LNCAP (cell line): ENCODE results near the gene PIP4K2C.

Source experiments
- TF ChIP-seq, protein P1 (sequence below): fragments of 450-650 bp; IDR thresholded peaks from 2 replicates; pipeline ENCODE4 v1.5.1; 2017; ENCODE audit warnings: mild to moderate bottlenecking

Gene PIP4K2C

DNA sequence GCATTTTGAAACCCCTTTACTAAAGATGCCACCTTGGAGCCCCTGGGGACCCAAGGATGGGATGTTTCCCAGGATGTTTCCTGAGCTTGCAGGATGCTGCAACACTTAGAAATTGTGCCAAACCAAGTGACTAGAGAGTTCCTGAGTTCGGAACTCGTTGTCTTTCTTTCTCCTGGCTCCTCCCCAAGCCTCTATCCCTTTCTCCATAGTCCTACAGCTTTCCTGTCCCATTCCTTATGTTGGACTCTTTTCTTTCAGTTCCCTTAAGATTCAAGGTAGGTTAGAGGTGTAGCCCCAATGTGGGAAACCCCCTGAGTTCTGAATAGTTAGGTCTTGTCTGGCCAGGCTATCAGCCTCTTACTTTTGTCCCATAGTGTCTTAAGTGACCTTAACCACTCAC lies 42.5 kb upstream of the PIP4K2C start:
- TF ChIP-seq, protein P1, sequence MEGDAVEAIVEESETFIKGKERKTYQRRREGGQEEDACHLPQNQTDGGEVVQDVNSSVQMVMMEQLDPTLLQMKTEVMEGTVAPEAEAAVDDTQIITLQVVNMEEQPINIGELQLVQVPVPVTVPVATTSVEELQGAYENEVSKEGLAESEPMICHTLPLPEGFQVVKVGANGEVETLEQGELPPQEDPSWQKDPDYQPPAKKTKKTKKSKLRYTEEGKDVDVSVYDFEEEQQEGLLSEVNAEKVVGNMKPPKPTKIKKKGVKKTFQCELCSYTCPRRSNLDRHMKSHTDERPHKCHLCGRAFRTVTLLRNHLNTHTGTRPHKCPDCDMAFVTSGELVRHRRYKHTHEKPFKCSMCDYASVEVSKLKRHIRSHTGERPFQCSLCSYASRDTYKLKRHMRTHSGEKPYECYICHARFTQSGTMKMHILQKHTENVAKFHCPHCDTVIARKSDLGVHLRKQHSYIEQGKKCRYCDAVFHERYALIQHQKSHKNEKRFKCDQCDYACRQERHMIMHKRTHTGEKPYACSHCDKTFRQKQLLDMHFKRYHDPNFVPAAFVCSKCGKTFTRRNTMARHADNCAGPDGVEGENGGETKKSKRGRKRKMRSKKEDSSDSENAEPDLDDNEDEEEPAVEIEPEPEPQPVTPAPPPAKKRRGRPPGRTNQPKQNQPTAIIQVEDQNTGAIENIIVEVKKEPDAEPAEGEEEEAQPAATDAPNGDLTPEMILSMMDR, result no peak

DNA sequence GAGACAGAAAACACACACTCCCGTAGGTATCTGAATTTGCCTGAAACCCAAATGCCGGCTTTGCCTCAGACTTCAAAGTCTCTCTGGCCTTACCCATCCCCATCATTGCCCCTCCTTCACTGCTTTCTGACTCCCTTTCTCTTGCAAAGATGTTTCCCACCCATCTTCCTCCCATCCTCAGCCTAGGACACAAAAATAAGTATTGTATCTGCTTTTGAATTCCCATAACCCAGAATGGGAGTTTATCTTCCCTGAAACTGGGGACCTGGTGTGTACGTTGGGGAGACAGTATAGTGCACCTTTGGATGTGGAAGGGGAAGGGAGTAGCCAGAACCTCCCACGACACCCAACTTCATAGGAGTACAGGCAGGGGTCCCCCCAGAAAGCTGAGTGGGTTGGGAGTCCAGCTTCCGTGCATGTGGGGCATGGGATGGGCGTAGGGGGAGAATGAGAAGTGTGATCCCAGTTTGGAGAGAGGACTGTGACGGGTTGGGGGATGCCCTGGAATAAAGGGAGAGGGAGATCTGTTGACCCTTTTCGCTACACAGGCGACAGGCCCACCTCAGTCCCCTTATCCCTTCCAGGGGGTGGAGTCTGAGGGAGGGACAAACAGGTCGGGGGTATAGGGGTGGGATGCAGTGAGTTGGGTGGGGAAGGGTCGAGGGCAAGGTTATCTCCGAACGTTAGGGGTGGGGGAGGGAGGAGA lies 41.6 kb upstream of the PIP4K2C start:
- TF ChIP-seq, protein P1, result no peak

DNA sequence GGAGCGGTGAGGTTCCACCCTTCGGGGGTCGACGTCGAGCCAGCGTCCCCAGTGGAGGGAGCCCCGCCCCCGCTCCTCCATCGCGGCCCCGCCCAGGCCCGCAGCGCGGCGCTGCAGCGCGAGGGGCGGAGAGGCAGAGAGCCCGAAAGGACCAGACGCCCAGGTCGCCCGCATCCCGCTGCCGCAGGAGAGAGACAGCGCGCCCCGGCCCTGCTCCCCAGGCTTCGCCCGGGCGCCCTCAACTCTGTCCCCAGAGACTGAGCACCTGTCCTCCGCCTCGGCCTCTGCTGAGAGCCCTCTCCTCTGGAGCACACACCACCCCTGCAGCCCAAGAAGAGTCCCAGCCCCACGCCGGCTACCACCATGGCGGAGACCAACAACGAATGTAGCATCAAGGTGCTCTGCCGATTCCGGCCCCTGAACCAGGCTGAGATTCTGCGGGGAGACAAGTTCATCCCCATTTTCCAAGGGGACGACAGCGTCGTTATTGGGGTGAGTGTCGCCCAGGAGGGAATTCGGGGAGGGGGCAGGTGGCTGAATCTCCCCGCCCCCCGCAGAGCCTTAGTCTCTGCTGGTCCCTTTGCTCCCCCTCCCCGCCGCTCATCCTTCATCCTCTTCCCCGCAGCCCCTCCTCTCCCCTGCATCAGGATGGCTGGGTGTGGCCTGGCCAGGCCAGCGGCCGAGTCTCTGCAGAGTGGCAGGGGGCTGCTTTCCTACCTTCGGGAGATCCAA lies 40.9 kb upstream of the PIP4K2C start, which contains the start of gene KIF5A:
Gene KIF5A, plus strand, starts transcription at position 136 of the 732 bp plus-strand sequence. Its CDS starts 228 bp downstream, at position 364.
- TF ChIP-seq, protein P1, result no peak

DNA sequence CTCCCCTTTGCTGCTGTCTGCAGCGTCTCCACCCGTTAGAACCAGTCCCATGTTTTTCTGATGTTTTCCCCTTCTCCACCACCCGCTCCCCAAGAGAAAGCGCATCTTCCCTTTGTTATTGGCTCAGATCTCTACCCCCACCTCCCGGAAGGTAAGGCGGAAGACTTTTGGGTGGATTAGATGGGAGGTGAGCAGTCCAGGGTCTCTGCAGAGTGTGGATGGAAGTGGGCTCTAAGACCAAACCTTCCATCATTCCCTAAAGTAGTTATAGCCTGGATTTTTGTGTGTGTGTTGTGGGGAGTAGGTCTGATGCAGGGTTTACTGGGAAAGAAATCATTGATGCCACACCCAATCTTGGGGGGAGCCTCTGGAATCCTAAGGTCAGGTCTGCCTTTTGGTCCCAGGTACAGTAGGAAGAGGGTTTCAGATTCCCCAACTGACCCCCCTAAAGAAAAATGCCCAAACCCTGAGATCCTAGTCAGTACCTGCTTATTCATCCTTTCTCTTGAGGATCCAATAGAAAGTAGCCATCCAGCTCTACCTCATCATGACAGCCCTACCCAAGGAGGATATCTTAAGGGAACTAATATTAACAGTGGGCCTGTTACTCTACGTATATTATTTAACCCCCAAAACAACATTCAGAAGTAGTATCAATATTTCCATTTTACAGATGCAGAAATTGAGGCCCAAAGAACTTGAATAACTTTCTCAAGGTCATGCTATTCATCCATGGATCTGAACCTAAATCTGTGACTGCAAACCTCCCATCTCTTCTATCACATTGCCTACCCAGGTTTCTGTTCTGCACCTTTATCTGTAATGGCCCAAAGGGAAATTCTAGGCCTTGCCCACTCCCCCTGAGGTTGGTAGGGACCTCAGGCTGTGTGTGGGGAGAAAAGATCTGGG lies 40.1 kb upstream of the PIP4K2C start:
- TF ChIP-seq, protein P1, result no peak

DNA sequence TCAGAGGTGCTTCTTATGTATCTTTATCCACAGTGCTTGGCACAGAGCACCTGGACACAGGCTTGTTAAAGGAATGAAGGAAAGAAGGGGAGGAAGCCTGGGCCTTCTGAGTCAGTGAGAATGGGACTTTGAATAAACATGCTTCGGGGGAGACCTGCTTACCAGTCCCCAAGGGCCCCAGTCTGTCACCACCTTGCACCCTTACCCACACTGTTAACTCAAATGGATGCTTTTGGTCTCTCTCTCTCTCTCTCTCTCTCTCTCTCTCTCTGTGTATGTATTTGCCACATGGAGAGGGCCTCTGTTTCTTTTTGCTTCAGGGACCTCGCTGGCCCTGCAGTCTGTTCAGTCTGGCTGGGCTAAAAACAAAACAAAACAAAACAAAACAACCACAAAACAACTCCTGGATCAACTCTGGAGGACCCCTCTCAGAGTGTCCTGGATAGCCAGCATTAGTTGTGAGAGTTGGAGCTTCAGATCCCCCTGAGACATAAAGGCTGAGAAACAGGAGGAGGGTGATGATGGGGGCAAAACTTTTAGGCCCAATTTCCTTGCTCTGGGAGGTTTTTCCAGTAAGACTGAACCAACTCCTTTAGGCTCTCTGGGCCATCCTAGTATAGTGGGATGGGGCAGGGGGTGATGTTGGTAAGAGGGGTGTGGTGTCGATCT lies 39.2 kb upstream of the PIP4K2C start:
- TF ChIP-seq, protein P1, result no peak

DNA sequence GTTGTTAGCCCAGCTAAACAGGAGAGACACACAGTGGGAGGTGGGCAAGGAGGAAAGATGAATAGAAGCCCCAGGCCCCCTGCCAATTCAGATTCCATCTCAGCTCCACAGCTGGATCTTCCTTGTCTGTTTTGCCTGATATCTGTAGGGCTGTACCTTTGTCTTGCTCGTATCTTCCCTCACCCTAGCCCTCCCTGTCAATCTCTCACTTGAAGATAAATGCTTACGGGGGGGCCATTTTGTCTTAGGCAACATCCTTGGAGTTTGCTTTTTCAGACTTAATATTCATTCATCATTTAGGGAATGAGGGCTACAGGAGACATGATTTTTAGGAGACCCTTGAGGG lies 38.7 kb upstream of the PIP4K2C start:
- TF ChIP-seq, protein P1, result no peak

DNA sequence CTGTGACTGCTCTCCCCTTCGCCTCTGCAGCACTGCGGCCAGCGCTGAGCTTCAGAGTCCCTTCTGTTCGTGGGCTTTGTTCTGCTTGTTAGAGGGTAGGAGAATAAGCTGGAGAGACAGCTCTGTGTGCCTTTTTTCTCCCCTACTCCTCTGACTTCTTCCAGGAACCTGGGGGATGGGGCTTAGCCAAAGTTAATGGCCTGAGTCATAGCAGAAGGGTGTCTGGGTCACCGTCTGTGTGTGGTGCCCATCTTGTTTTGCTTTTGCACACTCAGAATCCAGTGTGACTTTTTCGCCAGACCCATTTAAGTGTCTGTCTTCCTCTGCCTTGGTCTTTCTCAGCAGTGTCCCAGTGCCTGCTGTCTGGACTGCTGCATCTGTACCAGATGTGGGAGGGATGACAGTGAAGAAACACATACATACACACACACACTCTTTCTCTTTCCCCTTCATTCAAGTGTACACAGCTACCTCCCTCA lies 38.1 kb upstream of the PIP4K2C start:
- TF ChIP-seq, protein P1, result no peak
